HCT116 (cell line): ENCODE results near the gene CSNK1E. TPM values are rescaled to one million over a fixed set of nuclear protein-coding genes. Genes with fewer than 3 reads are reported as not detected.
"Not testable (repeated sequence)": the region's sequence is repeated elsewhere in the genome, so short reads cannot be mapped to it uniquely, and the experiment has no call there.

Source experiments
- ATAC-seq: fragments of 200-7000 bp; cut with Tn5 transposase; 2 replicates; pipeline ENCODE4 v1.9.1; 2020; ENCODE audit warnings: mild to moderate bottlenecking, moderate library complexity
- BruUV-seq: library from RNA; stranded (reverse); fragments of 400-500 nt; replicated peaks from 2 replicates; lab custom pipeline; 2021; lab: Mats Ljungman, UMichigan
- CTCF ChIA-PET: fragments of 300-600 bp; sonication (Branson Sonifier 250); formaldehyde crosslinking; loops from one replicate; lab custom pipeline; 2021; ENCODE audit warnings: antibody characterized with exemption; lab: Charles Lee
- POLR2A ChIA-PET: fragments of 300-600, 350-600 bp; sonication (Branson Sonifier 250); formaldehyde crosslinking; loops from one replicate; lab custom pipeline; 2021; ENCODE audit warnings: antibody characterized with exemption; lab: Charles Lee
- RAD21 ChIA-PET, 2 experiments: fragments of 300-600 bp; sonication (Branson Sonifier 250); formaldehyde crosslinking; loops; one replicate each; lab custom pipeline; 2023; ENCODE audit warnings: low total read pairs in 2 of 2; ENCODE audit not compliant: uncharacterized antibody in 2 of 2, unreplicated experiment in 2 of 2, low non-redundant PET in 1 of 2; lab: Charles Lee
- DNase-seq: peaks from one replicate; pipeline ENCODE4 v3.0.0-alpha.2; 2010; ENCODE audit warnings: low read depth, low spot score
- H2AFZ ChIP-seq: fragments of 200-600 bp; shearing (Covaris generic), sonication (generic); 2 replicates; pipeline ENCODE4 v1.6.1; 2017; ENCODE audit warnings: low read depth, mixed run types, mixed read lengths, antibody characterized with exemption, low read length; ENCODE audit not compliant: poor library complexity, severe bottlenecking
- H3K27ac ChIP-seq: 2 replicates; pipeline ENCODE4 v1.5.1; 2012; ENCODE audit warnings: low read depth, low read length
- H3K27me3 ChIP-seq: fragments of 200-600 bp; sonication (generic); 2 replicates; pipeline ENCODE4 v1.6.1; 2016; ENCODE audit warnings: mixed run types, low read length, mixed read lengths; ENCODE audit not compliant: insufficient read depth
- H3K36me3 ChIP-seq, 2 experiments: fragments of 200-500 bp in 1 of 2; fragments of 200-600 bp in 1 of 2; sonication (Bioruptor generic) in 1 of 2; sonication (generic) in 1 of 2; 2 replicates each; pipeline versions ENCODE4 v1.5.1 to v1.6.1; 2014 to 2016; ENCODE audit warnings: low read length in 2 of 2, inconsistent platforms in 1 of 2, mixed read lengths in 1 of 2, mixed run types in 1 of 2; ENCODE audit not compliant: insufficient read depth in 2 of 2, control insufficient read depth in 1 of 2
- H3K4me1 ChIP-seq, 2 experiments: fragments of 200-600 bp in 1 of 2; sonication (generic) in 1 of 2; 2 replicates each; pipeline versions ENCODE4 v1.5.1 to v1.6.1; 2012 to 2017; ENCODE audit warnings: low read length in 2 of 2, inconsistent platforms in 1 of 2, mild to moderate bottlenecking in 1 of 2, mixed read lengths in 1 of 2, mixed run types in 1 of 2, moderate library complexity in 1 of 2; ENCODE audit not compliant: insufficient read depth in 2 of 2, control insufficient read depth in 1 of 2
- H3K4me2 ChIP-seq: fragments of 200-600 bp; sonication (generic); 2 replicates; pipeline ENCODE4 v1.6.1; 2017; ENCODE audit warnings: mixed run types, low read length, mixed read lengths
- H3K4me3 ChIP-seq, 2 experiments: fragments of 200-600 bp in 1 of 2; sonication (generic) in 1 of 2; replicated peaks in 1 of 2; 2 replicates each; pipeline ENCODE4 v1.5.1; 2011 to 2016; ENCODE audit warnings: low read length in 2 of 2, control low read depth in 1 of 2, low read depth in 1 of 2, mild to moderate bottlenecking in 1 of 2, mixed read lengths in 1 of 2, mixed run types in 1 of 2
- H3K79me2 ChIP-seq: fragments of 200-600 bp; sonication (generic); 2 replicates; pipeline ENCODE4 v1.6.1; 2017; ENCODE audit warnings: mild to moderate bottlenecking, mixed run types, low read length, moderate library complexity, mixed read lengths; ENCODE audit not compliant: insufficient read depth
- H3K9ac ChIP-seq: fragments of 200-600 bp; sonication (generic); 2 replicates; pipeline ENCODE4 v1.6.1; 2016; ENCODE audit warnings: low read length, mixed read lengths
- H3K9me2 ChIP-seq: fragments of 200-600 bp; sonication (generic), shearing (Covaris generic); 2 replicates; pipeline ENCODE4 v1.6.1; 2017; ENCODE audit warnings: mixed run types, mild to moderate bottlenecking, moderate library complexity; ENCODE audit not compliant: insufficient read depth
- H3K9me3 ChIP-seq, 2 experiments: fragments of 200-500 bp in 1 of 2; fragments of 200-600 bp in 1 of 2; sonication (Bioruptor generic) in 1 of 2; sonication (generic) in 1 of 2; 2 replicates each; pipeline ENCODE4 v1.6.1; 2014 to 2017; ENCODE audit warnings: low read length in 2 of 2, mixed read lengths in 2 of 2, inconsistent platforms in 1 of 2, low read depth in 1 of 2, mild to moderate bottlenecking in 1 of 2, mixed run types in 1 of 2, moderate library complexity in 1 of 2; ENCODE audit not compliant: control insufficient read depth in 1 of 2, insufficient read depth in 1 of 2
- H4K20me1 ChIP-seq: fragments of 200-600 bp; sonication (generic), shearing (Covaris generic); 2 replicates; pipeline ENCODE4 v1.6.1; 2017; ENCODE audit warnings: mixed run types, mild to moderate bottlenecking, moderate library complexity; ENCODE audit not compliant: insufficient read depth
- intact Hi-C: fragments of 100-400 bp; cut with micrococcal nuclease; formaldehyde crosslinking; loops from 2 replicates; pipeline ENCODE4 v1.10.0; 2022
- total RNA-seq: library from RNA; stranded (reverse); gene quantifications from one replicate; pipeline ENCODE4 v1.2.1, GENCODE V29; 2021; ENCODE audit not compliant: unreplicated experiment

CSNK1E gene
- total RNA-seq, 1 experiment from 2014 or later = 190 TPM

DNA sequence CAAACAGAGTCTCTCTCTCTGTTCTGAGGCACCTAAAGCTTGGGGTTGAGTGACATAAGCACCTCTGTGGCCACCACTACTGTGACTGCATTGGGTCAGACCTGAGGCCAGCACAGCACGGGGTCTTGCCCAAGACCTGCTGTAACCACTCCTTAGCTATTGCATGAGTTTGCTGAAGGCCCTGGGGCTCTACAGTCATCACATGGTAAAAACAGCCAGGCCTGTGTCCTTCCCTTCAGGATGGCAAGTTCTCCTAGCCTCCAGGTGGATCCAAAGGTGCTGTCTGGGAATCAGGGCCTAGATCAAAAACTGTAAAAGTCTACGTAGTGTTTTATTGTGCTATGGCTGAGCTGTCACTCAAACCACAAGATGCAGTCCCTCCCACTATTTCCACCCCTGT lies 43.3 kb upstream of the CSNK1E start:
- RAD21 ChIA-PET, H3K4me2 ChIP-seq, H3K27ac ChIP-seq, H3K9me2 ChIP-seq, H3K9ac ChIP-seq, CTCF ChIA-PET, H3K27me3 ChIP-seq, intact Hi-C loops, H3K4me3 ChIP-seq, H3K9me3 ChIP-seq, H3K79me2 ChIP-seq, H3K36me3 ChIP-seq, H3K4me1 ChIP-seq, H2AFZ ChIP-seq, H4K20me1 ChIP-seq, ATAC-seq, BruUV-seq, POLR2A ChIA-PET, DNase-seq: not testable (repeated sequence)

DNA sequence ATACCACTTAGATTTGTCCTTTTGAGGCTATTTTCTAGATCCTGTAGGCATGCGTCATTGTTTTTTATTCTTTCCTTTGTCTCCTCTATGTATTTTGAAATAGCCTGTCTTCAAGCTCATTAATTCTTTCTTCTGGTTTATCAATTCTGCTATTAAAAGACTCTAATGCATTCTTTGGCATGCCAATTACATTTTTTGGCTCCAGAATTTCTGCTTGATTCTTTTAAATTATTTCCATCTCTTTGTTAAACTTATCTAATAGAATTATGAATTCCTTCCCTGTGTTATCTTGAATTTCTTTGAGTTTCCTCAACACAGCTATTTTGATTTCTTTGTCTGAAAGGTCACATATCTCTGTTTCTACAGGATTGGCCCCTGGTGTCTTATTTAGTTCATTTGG lies 42.6 kb upstream of the CSNK1E start:
- H3K4me1 ChIP-seq, H3K36me3 ChIP-seq, ATAC-seq, H3K27me3 ChIP-seq, H3K4me3 ChIP-seq, H3K9ac ChIP-seq, H3K27ac ChIP-seq, BruUV-seq, intact Hi-C loops, POLR2A ChIA-PET, H3K79me2 ChIP-seq, H2AFZ ChIP-seq, H3K4me2 ChIP-seq, CTCF ChIA-PET, H3K9me3 ChIP-seq, DNase-seq, RAD21 ChIA-PET, H4K20me1 ChIP-seq, H3K9me2 ChIP-seq: not testable (repeated sequence)

DNA sequence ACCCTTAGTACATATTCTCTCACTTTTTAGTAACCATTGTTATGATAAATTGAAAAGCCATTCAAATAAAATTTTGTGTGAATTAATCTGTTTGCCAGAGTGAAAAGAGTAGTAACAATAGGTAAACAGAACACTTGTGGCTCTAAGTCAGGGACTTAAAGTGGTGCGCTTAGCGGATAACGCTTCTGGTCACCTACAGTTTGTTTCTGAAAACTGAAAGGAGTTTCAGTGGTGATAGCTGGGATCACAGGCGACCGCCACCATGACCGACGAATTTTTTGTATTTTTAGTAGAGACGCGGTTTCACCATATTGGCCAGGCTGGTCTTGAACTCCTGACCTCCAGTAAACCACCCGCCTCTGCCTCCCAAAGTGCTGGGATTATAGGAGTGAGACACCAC lies 40.7 kb upstream of the CSNK1E start:
- H2AFZ ChIP-seq, H3K27ac ChIP-seq, H3K36me3 ChIP-seq, RAD21 ChIA-PET, intact Hi-C loops, POLR2A ChIA-PET, H3K4me1 ChIP-seq, H4K20me1 ChIP-seq, H3K9ac ChIP-seq, DNase-seq, H3K9me3 ChIP-seq, CTCF ChIA-PET, H3K4me3 ChIP-seq, BruUV-seq, H3K79me2 ChIP-seq, H3K27me3 ChIP-seq, H3K4me2 ChIP-seq, ATAC-seq, H3K9me2 ChIP-seq: not testable (repeated sequence)
